ENCODE results near the gene CAV1.

CAV1 gene

DNA sequence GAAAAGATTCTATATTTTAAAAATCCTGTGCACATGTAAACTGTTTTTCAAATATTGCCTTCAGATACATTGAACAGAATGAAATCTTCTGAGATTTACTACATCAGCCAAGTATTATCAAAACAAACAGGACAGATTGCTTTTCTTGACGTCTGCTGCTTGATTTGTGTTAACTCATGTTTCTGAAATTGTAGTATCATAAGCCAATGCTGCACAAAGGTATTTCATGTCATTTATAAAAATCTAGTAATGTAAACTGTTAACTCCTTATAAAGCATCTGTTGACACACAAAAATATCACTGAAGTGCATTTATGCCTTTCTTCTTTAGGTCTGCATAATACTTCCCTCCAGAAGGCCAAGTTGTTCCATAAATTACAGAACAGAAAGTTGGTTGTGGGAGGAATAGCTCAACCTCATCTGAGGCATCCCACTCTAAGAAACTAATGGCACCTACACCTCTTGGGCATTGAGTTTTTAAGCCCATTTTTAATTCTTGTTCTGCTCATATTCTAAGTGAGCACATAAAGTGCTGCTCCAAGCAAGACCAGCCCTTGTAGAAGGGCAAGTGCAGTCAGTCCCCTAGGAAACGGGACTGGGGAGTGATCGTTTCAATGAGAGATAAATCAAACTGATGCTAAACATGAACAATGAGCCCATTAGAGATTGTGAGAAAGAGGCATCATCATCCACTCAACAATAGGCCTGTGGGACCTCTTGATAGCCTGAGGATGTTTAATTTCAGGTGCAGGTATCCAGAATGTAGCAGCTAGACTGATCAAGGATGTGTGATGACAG is 28.5 kb downstream of the CAV1 start:
- no peaks in the 10 kb centered on the region for H3K9me3 ChIP-seq
- H3K4me3 ChIP-seq: no peak overlapping the region
- no peak overlapping the region for H3K27ac ChIP-seq
- H3K27me3 ChIP-seq: no peaks in the 10 kb centered on the region
- TF ChIP-seq Cebpa-rat (IDR thresholded peaks at IDR 0.05): no peak
- no peak overlapping the region for H3K9ac ChIP-seq
- no peak overlapping the region for H3K4me2 ChIP-seq
- no peaks in the 10 kb centered on the region for H3K36me3 ChIP-seq
- H4K20me1 ChIP-seq: no peaks in the 10 kb centered on the region
- H3K4me1 ChIP-seq: peaks cover 17% of the 10 kb centered on the region

GRCh38 chr7:116554436-116554835 is 29.6 kb downstream of the CAV1 start:
- H3K4me2 ChIP-seq: no peak overlapping the region
- H3K27me3 ChIP-seq: no peaks in the 10 kb centered on the region
- no peak overlapping the region for H3K9ac ChIP-seq
- peaks cover 17% of the 10 kb centered on the region for H3K4me1 ChIP-seq
- H3K27ac ChIP-seq: no peak overlapping the region
- H4K20me1 ChIP-seq: no peaks in the 10 kb centered on the region
- no peak overlapping the region for H3K4me3 ChIP-seq
- H3K9me3 ChIP-seq: no peaks in the 10 kb centered on the region
- H3K36me3 ChIP-seq: no peaks in the 10 kb centered on the region
- no peak for TF ChIP-seq Cebpa-rat (IDR thresholded peaks at IDR 0.05)

DNA sequence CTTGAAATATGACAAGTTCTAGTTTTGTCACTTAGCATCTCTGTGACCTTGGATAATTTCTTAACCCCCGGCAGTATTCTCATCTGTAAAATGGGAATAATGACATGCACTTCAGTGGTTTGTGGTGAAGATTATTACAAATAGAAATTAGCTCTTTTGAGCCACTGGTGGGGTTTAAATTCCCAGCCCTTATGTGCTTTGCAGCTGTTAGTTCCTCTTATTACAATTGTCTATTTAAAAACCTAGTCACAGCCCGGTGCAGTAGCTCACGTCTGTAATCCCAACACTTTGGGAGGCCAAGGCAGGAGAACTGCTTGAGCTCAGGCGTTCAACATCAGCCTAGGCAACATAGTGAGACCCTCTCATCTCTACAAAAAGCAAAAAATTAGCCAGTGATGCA is 30.1 kb downstream of the CAV1 start:
- H3K4me3 ChIP-seq: no peak overlapping the region
- no peaks in the 10 kb centered on the region for H3K27me3 ChIP-seq
- no peaks in the 10 kb centered on the region for H4K20me1 ChIP-seq
- H3K36me3 ChIP-seq: no peaks in the 10 kb centered on the region
- no peak for TF ChIP-seq Cebpa-rat (IDR thresholded peaks at IDR 0.05)
- H3K27ac ChIP-seq: no peak overlapping the region
- peaks cover 17% of the 10 kb centered on the region for H3K4me1 ChIP-seq
- peak overlapping the region; percentile 35 for H3K4me2 ChIP-seq
- no peak overlapping the region for H3K9ac ChIP-seq
- no peaks in the 10 kb centered on the region for H3K9me3 ChIP-seq

DNA sequence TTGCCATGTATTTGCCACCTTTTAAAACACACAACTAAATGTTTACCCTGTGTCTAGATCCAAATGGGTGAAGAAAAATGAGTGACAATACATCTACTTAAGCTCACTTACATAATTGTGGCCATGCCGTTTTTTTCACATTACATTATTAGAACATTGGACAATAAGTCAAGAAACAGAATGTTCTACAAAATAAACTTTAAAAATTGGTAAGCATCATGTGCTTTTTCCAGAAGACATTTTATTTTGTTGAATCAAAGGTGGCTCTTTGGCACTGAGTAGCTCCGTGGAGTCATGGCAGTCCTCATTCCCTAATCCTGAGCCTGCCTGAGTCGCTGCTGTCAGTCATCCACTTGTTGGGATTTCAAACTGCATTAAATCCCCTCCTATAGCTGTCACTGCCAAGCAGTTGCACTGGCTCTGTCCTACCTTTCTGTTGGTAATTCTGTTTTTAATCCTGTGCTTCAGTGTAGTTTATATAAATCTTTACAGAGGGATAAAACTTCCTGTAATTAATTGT is 32.3 kb downstream of the CAV1 start:
- Histone ChIP-seq H3K4me1 (peaks cover 17% of the 10 kb centered on the region), H3K27me3 (no peaks in the 10 kb centered on the region), H3K4me3 (no peak overlapping the region), H4K20me1 (no peaks in the 10 kb centered on the region), H3K9me3 (no peaks in the 10 kb centered on the region), H3K27ac (no peak overlapping the region), H3K36me3 (no peaks in the 10 kb centered on the region), H3K9ac (no peak overlapping the region), H3K4me2 (no peak overlapping the region)
- TF ChIP-seq Cebpa-rat (IDR thresholded peaks at IDR 0.05): no peak

DNA sequence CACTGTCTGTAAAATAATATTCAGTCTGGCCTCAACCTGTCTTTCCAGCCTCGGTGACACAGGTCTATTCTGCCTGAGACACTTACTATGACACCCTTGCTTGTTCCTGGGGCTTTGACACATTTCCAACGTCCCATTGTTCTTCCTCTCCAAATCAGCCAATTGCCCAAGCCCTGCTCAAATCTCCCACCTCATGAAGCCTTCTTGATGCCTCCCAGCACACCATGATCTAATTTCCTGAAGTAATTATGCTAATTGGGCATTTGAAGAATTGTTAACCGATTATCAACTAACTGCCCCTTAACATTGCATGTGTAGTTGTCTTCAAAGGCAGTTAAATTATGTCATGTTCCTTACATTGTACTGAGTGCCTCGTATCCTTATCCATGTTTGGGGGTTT is 33.1 kb downstream of the CAV1 start:
- TF ChIP-seq Cebpa-rat (IDR thresholded peaks at IDR 0.05): no peak
- peaks cover 17% of the 10 kb centered on the region for H3K4me1 ChIP-seq
- no peaks in the 10 kb centered on the region for H4K20me1 ChIP-seq
- H3K9me3 ChIP-seq: no peaks in the 10 kb centered on the region
- H3K4me2 ChIP-seq: no peak overlapping the region
- H3K9ac ChIP-seq: no peak overlapping the region
- no peak overlapping the region for H3K4me3 ChIP-seq
- no peak overlapping the region for H3K27ac ChIP-seq
- no peaks in the 10 kb centered on the region for H3K27me3 ChIP-seq
- no peaks in the 10 kb centered on the region for H3K36me3 ChIP-seq

DNA sequence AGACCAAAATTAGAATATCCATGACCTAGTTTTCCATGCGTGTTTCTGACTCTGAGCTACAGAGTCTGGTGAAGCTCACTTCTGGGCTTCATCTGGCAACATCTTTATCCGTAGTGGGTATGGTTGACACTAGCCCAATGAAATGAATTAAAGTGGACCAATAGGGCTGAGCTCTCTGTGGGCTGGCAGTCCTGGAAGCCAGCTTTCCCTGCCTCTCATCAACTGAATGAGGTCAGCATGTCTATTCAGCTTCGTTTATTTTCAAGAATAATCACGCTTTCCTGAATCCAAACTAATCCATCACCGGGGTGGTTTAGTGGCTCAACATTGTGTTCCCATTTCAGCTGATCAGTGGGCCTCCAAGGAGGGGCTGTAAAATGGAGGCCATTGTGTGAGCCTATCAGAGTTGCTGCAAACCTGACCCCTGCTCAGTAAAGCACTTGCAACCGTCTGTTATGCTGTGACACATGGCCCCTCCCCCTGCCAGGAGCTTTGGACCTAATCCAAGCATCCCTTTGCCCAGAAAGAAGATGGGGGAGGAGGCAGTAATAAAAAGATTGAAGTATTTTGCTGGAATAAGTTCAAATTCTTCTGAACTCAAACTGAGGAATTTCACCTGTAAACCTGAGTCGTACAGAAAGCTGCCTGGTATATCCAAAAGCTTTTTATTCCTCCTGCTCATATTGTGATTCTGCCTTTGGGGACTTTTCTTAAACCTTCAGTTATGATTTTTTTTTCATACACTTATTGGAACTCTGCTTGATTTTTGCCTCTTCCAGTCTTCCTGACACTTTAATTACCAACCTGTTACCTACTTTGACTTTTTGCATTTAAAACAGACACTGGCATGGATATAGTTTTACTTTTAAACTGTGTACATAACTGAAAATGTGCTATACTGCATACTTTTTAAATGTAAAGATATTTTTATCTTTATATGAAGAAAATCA is 35.5 kb downstream of the CAV1 start:
- Histone ChIP-seq H3K9me3 (no peaks in the 10 kb centered on the region), H3K36me3 (no peaks in the 10 kb centered on the region), H3K9ac (no peak overlapping the region), H3K4me1 (peaks cover 13% of the 10 kb centered on the region), H3K4me3 (no peak overlapping the region), H3K27me3 (no peaks in the 10 kb centered on the region), H3K27ac (no peak overlapping the region), H4K20me1 (no peaks in the 10 kb centered on the region), H3K4me2 (no peak overlapping the region)
- no peak for TF ChIP-seq Cebpa-rat (IDR thresholded peaks at IDR 0.05)

- Histone ChIP-seq H4K20me1 (no peaks in the 10 kb centered on the region), H3K9ac (no peak overlapping the region), H3K4me1 (no peaks in the 10 kb centered on the region), H3K4me2 (no peak overlapping the region), H3K9me3 (no peaks in the 10 kb centered on the region), H3K36me3 (no peaks in the 10 kb centered on the region), H3K27me3 (no peaks in the 10 kb centered on the region), H3K4me3 (no peak overlapping the region), H3K27ac (no peak overlapping the region)
- TF ChIP-seq Cebpa-rat (IDR thresholded peaks at IDR 0.05): no peak
Measured at GRCh38 chr7:116561697-116562483, 37.1 kb downstream of the CAV1 start.

GRCh38 chr7:116562529-116563121 is 37.8 kb downstream of the CAV1 start:
- Histone ChIP-seq H3K27ac (no peak overlapping the region), H3K4me2 (no peak overlapping the region), H4K20me1 (no peaks in the 10 kb centered on the region), H3K4me1 (no peaks in the 10 kb centered on the region), H3K4me3 (no peak overlapping the region), H3K36me3 (no peaks in the 10 kb centered on the region), H3K27me3 (no peaks in the 10 kb centered on the region), H3K9me3 (no peaks in the 10 kb centered on the region), H3K9ac (no peak overlapping the region)
- no peak for TF ChIP-seq Cebpa-rat (IDR thresholded peaks at IDR 0.05)

DNA sequence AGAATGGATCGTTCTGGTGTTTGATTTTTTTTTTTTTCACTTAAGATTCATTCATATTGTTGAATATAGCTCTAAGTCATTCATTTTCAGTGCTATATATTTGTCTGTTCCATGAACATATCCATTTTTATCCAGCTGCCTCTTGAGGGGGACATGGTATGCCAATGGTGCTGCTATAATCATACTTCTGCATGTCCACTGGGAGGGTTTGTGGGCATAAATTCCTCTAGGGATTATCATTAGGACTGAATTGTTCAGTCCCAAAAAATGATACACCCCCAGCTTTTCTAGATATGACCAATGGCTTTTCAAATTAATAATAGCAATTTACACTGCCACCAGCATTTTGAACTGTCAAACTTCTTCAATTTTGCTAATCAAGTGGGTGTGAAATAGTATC is 41.1 kb downstream of the CAV1 start:
- TF ChIP-seq Cebpa-rat (IDR thresholded peaks at IDR 0.05): no peak
- Histone ChIP-seq H3K4me2 (no peak overlapping the region), H3K9ac (no peak overlapping the region), H3K36me3 (no peaks in the 10 kb centered on the region), H3K4me1 (peaks cover 10% of the 10 kb centered on the region), H3K27me3 (no peaks in the 10 kb centered on the region), H3K9me3 (no peaks in the 10 kb centered on the region), H3K4me3 (no peak overlapping the region), H3K27ac (no peak overlapping the region), H4K20me1 (no peaks in the 10 kb centered on the region)
